H1 (cell line): Measurements from ENCODE around the gene MROH8. TPM values are rescaled to one million over a fixed set of nuclear protein-coding genes. Genes with fewer than 3 reads are reported as not detected.

Source experiments
- CTCF ChIA-PET: fragments of 300-600 bp; sonication (Branson Sonifier 250); formaldehyde crosslinking; loops from one replicate; lab custom pipeline; 2021; ENCODE audit not compliant: partially characterized antibody; lab: Charles Lee
- POLR2A ChIA-PET: fragments of 300-600 bp; sonication (Branson Sonifier 250); formaldehyde crosslinking; loops from one replicate; lab custom pipeline; 2021; ENCODE audit warnings: inconsistent platforms; ENCODE audit not compliant: partially characterized antibody; lab: Charles Lee
- DNase-seq, 2 experiments: peaks; one replicate each; pipeline versions ENCODE4 v3.0.0 to v3.0.0-alpha.2; 2010 to 2022; ENCODE audit warnings: low spot score in 2 of 2, low read depth in 1 of 2, mixed read lengths in 1 of 2
- FAIRE-seq: peaks from 2 replicates; lab custom pipeline; 2011; peaks lifted over from hg19 to GRCh38; lab: Jason Lieb, UNC
- H2AFZ ChIP-seq: 2 replicates; pipeline ENCODE4 v1.8.1; 2012; ENCODE audit warnings: low read length, inconsistent platforms
- H2AK5ac ChIP-seq: 2 replicates; pipeline ENCODE4 v1.6.1; 2013; ENCODE audit warnings: low read depth, low read length
- H2BK120ac ChIP-seq: replicated peaks from 2 replicates; pipeline ENCODE3; 2013; ENCODE audit warnings: low read depth, low read length, inconsistent platforms
- H2BK12ac ChIP-seq: 2 replicates; pipeline ENCODE4 v1.6.1; 2013; ENCODE audit warnings: low read depth, low read length
- H2BK15ac ChIP-seq: 2 replicates; pipeline ENCODE4 v1.6.1; 2013; ENCODE audit warnings: low read length
- H2BK20ac ChIP-seq: 2 replicates; pipeline ENCODE4 v1.6.1; 2013; ENCODE audit warnings: low read length
- H2BK5ac ChIP-seq: 2 replicates; pipeline ENCODE4 v1.6.1; 2013; ENCODE audit warnings: low read depth, low read length
- H3K14ac ChIP-seq: 2 replicates; pipeline ENCODE4 v1.6.1; 2013; ENCODE audit warnings: inconsistent platforms; ENCODE audit not compliant: insufficient read length
- H3K18ac ChIP-seq: 2 replicates; pipeline ENCODE4 v1.6.1; 2013; ENCODE audit warnings: low read length; ENCODE audit errors: extremely low read depth
- H3K23ac ChIP-seq: 2 replicates; pipeline ENCODE4 v1.6.1; 2013; ENCODE audit warnings: inconsistent platforms; ENCODE audit not compliant: insufficient read length
- H3K23me2 ChIP-seq: 2 replicates; pipeline ENCODE4 v1.6.1; 2013; ENCODE audit warnings: low read depth, low read length
- H3K27ac ChIP-seq: 2 replicates; pipeline ENCODE4 v1.6.1; 2011; ENCODE audit warnings: low read depth, low read length, inconsistent platforms
- H3K27me3 ChIP-seq, 4 experiments: replicated peaks in 1 of 4; 1 replicate in 1 of 4; 2 replicates in 3 of 4; pipeline versions ENCODE4 v1.6.1 to v1.8.1; 2011 to 2013; ENCODE audit warnings: low read length in 3 of 4, mild to moderate bottlenecking in 3 of 4, inconsistent platforms in 2 of 4, mixed read lengths in 2 of 4, moderate library complexity in 1 of 4; ENCODE audit not compliant: control insufficient read depth in 3 of 4, insufficient read depth in 3 of 4; ENCODE audit errors: extremely low read depth in 1 of 4
- H3K36me3 ChIP-seq, 4 experiments: 2 replicates each; pipeline versions ENCODE4 v1.6.1 to v1.8.1; 2011 to 2013; ENCODE audit warnings: mild to moderate bottlenecking in 4 of 4, low read length in 3 of 4, moderate library complexity in 2 of 4, control low read depth in 1 of 4, inconsistent platforms in 1 of 4; ENCODE audit not compliant: insufficient read depth in 4 of 4, control insufficient read depth in 2 of 4
- H3K4ac ChIP-seq: replicated peaks from 2 replicates; pipeline ENCODE3; 2013; ENCODE audit warnings: low read length, low read depth, mixed read lengths, inconsistent platforms; ENCODE audit not compliant: insufficient read length
- H3K4me1 ChIP-seq, 4 experiments: replicated peaks in 1 of 4; 1 replicate in 1 of 4; 2 replicates in 3 of 4; pipeline versions ENCODE4 v1.6.1 to v1.8.1; 2011 to 2013; ENCODE audit warnings: low read length in 3 of 4, inconsistent platforms in 2 of 4, mixed read lengths in 1 of 4; ENCODE audit not compliant: insufficient read depth in 4 of 4, control insufficient read depth in 3 of 4
- H3K4me2 ChIP-seq, 2 experiments: 2 replicates each; pipeline versions ENCODE4 v1.6.1 to v1.8.1; 2011 to 2013; ENCODE audit warnings: low read depth in 2 of 2, low read length in 2 of 2, control low read depth in 1 of 2, inconsistent platforms in 1 of 2, mild to moderate bottlenecking in 1 of 2; ENCODE audit not compliant: insufficient read depth in 1 of 2
- H3K4me3 ChIP-seq, 4 experiments: fragments of 200-600, 300-600 bp in 1 of 4; sonication (generic), shearing (Covaris generic), sonication (Bioruptor Twin) in 1 of 4; 2 replicates each; pipeline versions ENCODE4 v1.5.1 to v1.8.1; 2011 to 2016; ENCODE audit warnings: low read length in 4 of 4, low read depth in 3 of 4, control low read depth in 2 of 4, inconsistent platforms in 2 of 4, mild to moderate bottlenecking in 2 of 4, mixed read lengths in 1 of 4, moderate library complexity in 1 of 4; ENCODE audit not compliant: insufficient read depth in 2 of 4; ENCODE audit errors: extremely low read depth in 1 of 4
- H3K56ac ChIP-seq: replicated peaks from 2 replicates; pipeline ENCODE3; 2013; ENCODE audit warnings: low read depth, mild to moderate bottlenecking, mixed read lengths, low read length, inconsistent platforms; ENCODE audit not compliant: insufficient read length
- H3K79me1 ChIP-seq: 2 replicates; pipeline ENCODE4 v1.6.1; 2013; ENCODE audit warnings: low read depth, low read length, control low read depth
- H3K79me2 ChIP-seq, 2 experiments: 2 replicates each; pipeline versions ENCODE4 v1.6.1 to v1.8.1; 2012 to 2013; ENCODE audit warnings: low read length in 2 of 2, mild to moderate bottlenecking in 2 of 2, inconsistent platforms in 1 of 2; ENCODE audit not compliant: insufficient read depth in 2 of 2, control insufficient read depth in 1 of 2
- H3K9ac ChIP-seq, 4 experiments: replicated peaks in 1 of 4; 1 replicate in 1 of 4; 2 replicates in 3 of 4; pipeline versions ENCODE4 v1.6.1 to v1.8.1; 2011 to 2013; ENCODE audit warnings: low read depth in 3 of 4, low read length in 3 of 4, control low read depth in 2 of 4, mild to moderate bottlenecking in 2 of 4, moderate library complexity in 2 of 4, inconsistent platforms in 1 of 4; ENCODE audit errors: extremely low read depth in 1 of 4
- H3K9me3 ChIP-seq, 2 experiments: 2 replicates each; pipeline versions ENCODE4 v1.6.1 to v1.8.1; 2012 to 2013; ENCODE audit warnings: mild to moderate bottlenecking in 2 of 2, moderate library complexity in 2 of 2, control low read depth in 1 of 2, inconsistent platforms in 1 of 2, low read depth in 1 of 2, low read length in 1 of 2, mixed read lengths in 1 of 2; ENCODE audit not compliant: insufficient read depth in 2 of 2
- H4K20me1 ChIP-seq, 2 experiments: replicated peaks in 1 of 2; 2 replicates each; pipeline versions ENCODE3 to v1.8.1; 2011 to 2013; ENCODE audit warnings: inconsistent platforms in 2 of 2, low read length in 2 of 2, mild to moderate bottlenecking in 1 of 2; ENCODE audit not compliant: insufficient read depth in 2 of 2, control insufficient read depth in 1 of 2
- H4K5ac ChIP-seq: 2 replicates; pipeline ENCODE4 v1.6.1; 2013; ENCODE audit warnings: low read length, low read depth, mixed read lengths, inconsistent platforms; ENCODE audit not compliant: insufficient read length
- H4K8ac ChIP-seq: 2 replicates; pipeline ENCODE4 v1.8.0; 2013; ENCODE audit warnings: mild to moderate bottlenecking, moderate library complexity, low read length, inconsistent platforms; ENCODE audit not compliant: insufficient read depth; ENCODE audit errors: extremely low read depth
- H4K91ac ChIP-seq: replicated peaks from 2 replicates; pipeline ENCODE3; 2013; ENCODE audit warnings: low read length, mixed read lengths, inconsistent platforms; ENCODE audit not compliant: insufficient read length
- CBX5 ChIP-seq: fragments of 300-800, 300-1000 bp; sonication (generic); IDR thresholded peaks from 2 replicates; pipeline ENCODE4 v1.7.1; 2016; ENCODE audit warnings: antibody characterized with exemption, low read length, low read depth
- EP300 ChIP-seq, 2 experiments: IDR thresholded peaks; 1 replicate in 1 of 2; 2 replicates in 1 of 2; pipeline ENCODE4 v1.6.1; 2011 to 2012; ENCODE audit warnings: low read depth in 2 of 2, low read length in 2 of 2, mild to moderate bottlenecking in 2 of 2, borderline replicate concordance in 1 of 2, inconsistent platforms in 1 of 2, moderate library complexity in 1 of 2
- GABPA ChIP-seq: IDR thresholded peaks from 2 replicates; pipeline ENCODE4 v1.6.1; 2011; ENCODE audit warnings: mild to moderate bottlenecking, low read length, moderate library complexity, borderline replicate concordance; ENCODE audit not compliant: insufficient read depth
- GTF2F1 ChIP-seq: IDR thresholded peaks from 2 replicates; pipeline ENCODE4 v1.6.1; 2012; ENCODE audit warnings: low read depth, low read length, improper control_type of control experiment, borderline replicate concordance
- KDM4A ChIP-seq: IDR thresholded peaks from one replicate; pipeline ENCODE4 v1.7.1; 2012; ENCODE audit warnings: low read depth, mild to moderate bottlenecking, moderate library complexity, low read length, inconsistent platforms; ENCODE audit not compliant: severe bottlenecking
- POU5F1 ChIP-seq: IDR thresholded peaks from 2 replicates; pipeline ENCODE4 v1.6.1; 2011; ENCODE audit warnings: low read depth, mild to moderate bottlenecking, low read length, moderate library complexity
- SIN3A ChIP-seq, 2 experiments: IDR thresholded peaks in 1 of 2; conservative IDR thresholded peaks in 1 of 2; 2 replicates each; pipeline ENCODE4 v1.6.1; 2011 to 2012; ENCODE audit warnings: low read length in 2 of 2, improper control_type of control experiment in 1 of 2, low read depth in 1 of 2, mild to moderate bottlenecking in 1 of 2
- SIRT6 ChIP-seq: IDR thresholded peaks from one replicate; pipeline ENCODE4 v1.7.1; 2012; ENCODE audit warnings: low read length, inconsistent platforms
- ZNF274 ChIP-seq: IDR thresholded peaks from 2 replicates; pipeline ENCODE4 v1.7.0; 2012; ENCODE audit warnings: low read length, borderline replicate concordance; ENCODE audit errors: extremely low read depth
- WGBS, 2 experiments: shearing (Covaris generic) in 1 of 2; methylation state at CpG; one replicate each; pipeline versions ENCODE4 v1.1.6 to v1.1.7; 2013 to 2015; ENCODE audit warnings: low lambda C conversion rate in 2 of 2, mixed read lengths in 2 of 2, inconsistent platforms in 1 of 2, low coverage in 1 of 2, missing lambda C conversion rate in 1 of 2; ENCODE audit not compliant: insufficient replicate concordance in 2 of 2, insufficient coverage in 1 of 2, insufficient read length in 1 of 2; ENCODE audit errors: extremely low coverage in 1 of 2, missing lambda C conversion rate in 1 of 2; 5-methylcytosine and 5-hydroxymethylcytosine counted together
- polyA plus RNA-seq, 7 experiments: library from polyadenylated mRNA; depleted of rRNA in 3 of 7; stranded (reverse) in 5 of 7; unstranded in 2 of 7; fragments of >200 nt in 5 of 7; fragments of 200-250 nt in 2 of 7; gene quantifications; 1 replicate in 5 of 7; 2 replicates in 1 of 7; 4 replicates in 1 of 7; pipeline versions ENCODE4 v1.2.1 to v1.2.3, GENCODE V29; 2011 to 2013; ENCODE audit warnings: missing spikeins in 2 of 7, mixed read lengths in 2 of 7
- total RNA-seq: library from RNA; stranded (reverse); fragmentation: NEBNext Ultra II Directional; extraction: Animal tissue kit (Norgen Biotek cat#: 25700); gene quantifications from 2 replicates; pipeline ENCODE4 v1.2.1, GENCODE V29; 2021
- TF ChIP-seq, protein P1 (sequence below): IDR thresholded peaks from 2 replicates; pipeline ENCODE4 v1.6.1; 2012; ENCODE audit warnings: inconsistent platforms

Gene MROH8
- total and polyA plus RNA-seq, 2 of the 8 experiments (the other 6 are each of a cell fraction or from before 2014, with no cell fraction given), result 0.50 to 0.86 TPM

DNA sequence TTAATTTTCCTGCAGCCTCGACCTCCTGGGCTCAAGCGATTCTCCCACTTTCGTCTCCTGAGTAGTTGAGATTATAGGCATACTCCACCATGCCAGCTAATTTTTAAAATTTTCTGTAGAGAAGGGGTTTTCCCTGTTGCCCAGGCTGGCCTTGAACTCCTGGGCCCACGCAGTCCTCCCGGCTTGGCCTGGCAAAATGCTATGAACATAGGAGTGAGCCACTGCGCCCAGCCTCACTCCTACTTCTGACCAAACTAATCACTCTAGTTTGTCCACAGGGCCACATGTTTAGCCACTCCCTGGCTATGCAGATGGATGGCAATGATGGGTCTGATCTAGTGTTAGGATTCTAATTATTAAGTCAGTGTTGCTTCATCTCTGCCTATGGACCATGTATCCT, 32.1 kb downstream of the MROH8 start:
- DNase-seq, result no peak
- ChIA-PET POLR2A (interaction anchor here (1.6 to 2.0 kb wide), 2 partner anchors 16 to 32 kb away, joined by 3 to 4 read pairs; partner anchors contain the start of genes MROH8 and RPN2), CTCF (interaction anchor here (1.0 kb wide), 1 partner anchor 10 kb away, joined by 3 read pairs; no protein-coding TSS in a partner anchor)
- Histone ChIP-seq H3K4me2 (no peak overlapping the region), H3K18ac (no peak overlapping the region), H3K23ac (no peak overlapping the region), H3K27ac (no peak overlapping the region), H3K36me3 (no peaks in the 10 kb centered on the region), H4K5ac (no peak overlapping the region), H4K8ac (no peak overlapping the region), H2BK120ac (no peak overlapping the region), H2BK20ac (no peak overlapping the region), H2AFZ (no peak overlapping the region), H3K79me2 (no peaks in the 10 kb centered on the region), H2AK5ac (no peak overlapping the region), H3K79me1 (no peaks in the 10 kb centered on the region), H3K56ac (no peak overlapping the region), H4K20me1 (no peaks in the 10 kb centered on the region), H3K9me3 (peaks cover 0 to 12% of the 10 kb centered on the region in 2 experiments; a peak in 1 of 4 replicates), H3K4ac (no peak overlapping the region), H2BK15ac (no peak overlapping the region), H3K4me1 (no peaks in the 10 kb centered on the region), H2BK12ac (no peak overlapping the region), H3K27me3 (no peaks in the 10 kb centered on the region), H3K4me3 (no peak overlapping the region), H4K91ac (no peak overlapping the region), H2BK5ac (no peak overlapping the region), H3K9ac (no peak overlapping the region), H3K14ac (no peak overlapping the region), H3K23me2 (no peaks in the 10 kb centered on the region)
- no peak for FAIRE-seq
- 95% methylated on average over 6 of the region's 6 CpGs; no CpG with 5 or more reads in 1 of the 2 experiments for WGBS, 2 experiments
- TF ChIP-seq KDM4A (no peak), SIRT6 (no peak), GABPA (no peak), POU5F1 (no peak), CBX5 (no peak), GTF2F1 (no peak), ZNF274 (no peak), EP300 (IDR thresholded peaks at IDR 0.05; ENCODE audit: borderline replicate concordance in 1 of 2, low read depth in 2 of 2, low read length in 2 of 2) (no peak), SIN3A (conservative IDR thresholded peaks at IDR 0.05 in 1 of 2, IDR thresholded peaks at IDR 0.05 in 1 of 2; ENCODE audit: low read depth in 1 of 2, low read length in 2 of 2) (no peak)
- TF ChIP-seq, protein P1, sequence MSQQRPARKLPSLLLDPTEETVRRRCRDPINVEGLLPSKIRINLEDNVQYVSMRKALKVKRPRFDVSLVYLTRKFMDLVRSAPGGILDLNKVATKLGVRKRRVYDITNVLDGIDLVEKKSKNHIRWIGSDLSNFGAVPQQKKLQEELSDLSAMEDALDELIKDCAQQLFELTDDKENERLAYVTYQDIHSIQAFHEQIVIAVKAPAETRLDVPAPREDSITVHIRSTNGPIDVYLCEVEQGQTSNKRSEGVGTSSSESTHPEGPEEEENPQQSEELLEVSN, result no peak
